HCT116 (cell line): ENCODE data around the gene KLHL2.

Experiments used
- CEBPB ChIP-seq: IDR thresholded peaks from 2 replicates; pipeline ENCODE4 v1.6.1; 2012; ENCODE audit warnings: low read depth
- CTCF ChIP-seq, 3 experiments: fragments of 200-600 bp in 1 of 3; sonication (generic) in 1 of 3; IDR thresholded peaks in 2 of 3; conservative IDR thresholded peaks in 1 of 3; 2 replicates each; pipeline ENCODE4 v1.5.1; 2012 to 2017; ENCODE audit warnings: low read depth in 2 of 3, low read length in 2 of 3, antibody characterized with exemption in 1 of 3, borderline replicate concordance in 1 of 3, control low read depth in 1 of 3, mild to moderate bottlenecking in 1 of 3, mixed read lengths in 1 of 3, mixed run types in 1 of 3, moderate library complexity in 1 of 3; ENCODE audit not compliant: insufficient read depth in 1 of 3
- EZH2 ChIP-seq: fragments of 200-600 bp; sonication (generic); IDR thresholded peaks from 2 replicates; pipeline ENCODE4 v1.6.1; 2017; ENCODE audit warnings: antibody characterized with exemption, mixed run types
- EZH2phosphoT487 ChIP-seq: fragments of 200-600 bp; IDR thresholded peaks from 2 replicates; pipeline ENCODE4 v1.6.1; 2018; ENCODE audit warnings: antibody characterized with exemption, borderline replicate concordance
- JUND ChIP-seq: IDR thresholded peaks from 2 replicates; pipeline ENCODE4 v1.6.1; 2012
- POLR2A ChIP-seq: IDR thresholded peaks from 2 replicates; pipeline ENCODE4 v1.7.0; 2011; ENCODE audit warnings: borderline replicate concordance; ENCODE audit not compliant: insufficient read depth, insufficient read length; ENCODE audit errors: extremely low read depth
- POLR2AphosphoS5 ChIP-seq: IDR thresholded peaks from 2 replicates; pipeline ENCODE4 v1.6.1; 2011; ENCODE audit warnings: mild to moderate bottlenecking, low read depth, low read length, moderate library complexity
- REST ChIP-seq: IDR thresholded peaks from 2 replicates; pipeline ENCODE4 v1.6.1; 2012; ENCODE audit warnings: low read depth
- SP1 ChIP-seq: IDR thresholded peaks from 2 replicates; pipeline ENCODE4 v1.6.1; 2012; ENCODE audit warnings: low read depth
- TCF7L2 ChIP-seq: IDR thresholded peaks from 2 replicates; pipeline ENCODE4 v1.7.0; 2011; ENCODE audit warnings: borderline replicate concordance, inconsistent platforms; ENCODE audit not compliant: insufficient read depth, insufficient read length; ENCODE audit errors: extremely low read depth
- YY1 ChIP-seq: IDR thresholded peaks from 2 replicates; pipeline ENCODE4 v1.6.1; 2011; ENCODE audit warnings: low read length, low read depth, moderate library complexity, mild to moderate bottlenecking; ENCODE audit not compliant: insufficient replicate concordance; ENCODE audit errors: extremely low read depth
- ZBTB33 ChIP-seq: IDR thresholded peaks from 2 replicates; pipeline ENCODE4 v1.6.1; 2011; ENCODE audit warnings: mild to moderate bottlenecking, low read length, moderate library complexity; ENCODE audit not compliant: insufficient replicate concordance; ENCODE audit errors: extremely low read depth
- ZNF274 ChIP-seq: fragments of 200-500 bp; sonication (Bioruptor generic); IDR thresholded peaks from 2 replicates; pipeline ENCODE4 v1.6.1; 2014; ENCODE audit warnings: mild to moderate bottlenecking, low read depth, low read length, inconsistent platforms

GRCh38 chr4:165319509-165319908 lies 112.1 kb downstream of the KLHL2 start:
- TF ChIP-seq CTCF (IDR thresholded peaks at IDR 0.05 in 2 of 3, conservative IDR thresholded peaks at IDR 0.05 in 1 of 3; ENCODE audit: borderline replicate concordance in 1 of 3, insufficient read depth in 1 of 3, low read depth in 2 of 3, low read length in 2 of 3) (no peak), REST (no peak), CEBPB (no peak), POLR2A (no peak), ZNF274 (no peak), ZBTB33 (no peak), EZH2phosphoT487 (no peak), POLR2AphosphoS5 (no peak), JUND (no peak), EZH2 (no peak), YY1 (no peak), SP1 (no peak), TCF7L2 (no peak)
